Peyer's patch (tissue), 4 donors: ENCODE results near the gene DCUN1D3.

ENCODE experiments used
- POLR2A ChIP-seq, 2 donors: fragments of 450-650 bp; IDR thresholded peaks; one replicate each; pipeline ENCODE4 v1.5.1; 2017; ENCODE audit warnings: antibody characterized with exemption in 2 of 2, mild to moderate bottlenecking in 2 of 2, moderate library complexity in 2 of 2
- TF ChIP-seq, protein P1 (sequence below), 6 experiments: fragments of 450-650 bp in 4 of 6; fragments of 200-600 bp in 2 of 6; sonication (generic) in 1 of 6; IDR thresholded peaks; one replicate each; pipeline ENCODE4 v1.5.1; 2017 to 2019; ENCODE audit warnings: antibody characterized with exemption in 6 of 6, mild to moderate bottlenecking in 3 of 6, moderate library complexity in 1 of 6

DNA sequence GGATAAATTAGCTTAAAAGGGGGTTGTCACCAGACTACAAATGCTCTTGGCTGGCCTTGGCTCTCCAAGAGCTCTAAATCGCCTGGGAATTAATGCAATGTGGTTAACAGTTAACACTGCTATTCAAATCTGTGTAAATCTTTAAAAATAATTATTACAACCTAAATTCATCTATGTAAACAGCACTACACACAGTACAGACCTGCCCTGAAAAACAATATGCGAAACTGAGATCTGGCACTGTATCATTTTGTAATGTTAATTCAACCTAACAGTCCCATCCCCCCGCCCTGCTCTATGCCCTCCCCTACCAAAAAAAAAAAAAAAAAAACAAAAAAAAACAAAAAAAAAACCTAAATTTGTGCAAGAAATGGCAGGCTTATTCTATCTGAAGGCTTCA, 40.9 kb downstream of the DCUN1D3 start:
- TF ChIP-seq, protein P1, sequence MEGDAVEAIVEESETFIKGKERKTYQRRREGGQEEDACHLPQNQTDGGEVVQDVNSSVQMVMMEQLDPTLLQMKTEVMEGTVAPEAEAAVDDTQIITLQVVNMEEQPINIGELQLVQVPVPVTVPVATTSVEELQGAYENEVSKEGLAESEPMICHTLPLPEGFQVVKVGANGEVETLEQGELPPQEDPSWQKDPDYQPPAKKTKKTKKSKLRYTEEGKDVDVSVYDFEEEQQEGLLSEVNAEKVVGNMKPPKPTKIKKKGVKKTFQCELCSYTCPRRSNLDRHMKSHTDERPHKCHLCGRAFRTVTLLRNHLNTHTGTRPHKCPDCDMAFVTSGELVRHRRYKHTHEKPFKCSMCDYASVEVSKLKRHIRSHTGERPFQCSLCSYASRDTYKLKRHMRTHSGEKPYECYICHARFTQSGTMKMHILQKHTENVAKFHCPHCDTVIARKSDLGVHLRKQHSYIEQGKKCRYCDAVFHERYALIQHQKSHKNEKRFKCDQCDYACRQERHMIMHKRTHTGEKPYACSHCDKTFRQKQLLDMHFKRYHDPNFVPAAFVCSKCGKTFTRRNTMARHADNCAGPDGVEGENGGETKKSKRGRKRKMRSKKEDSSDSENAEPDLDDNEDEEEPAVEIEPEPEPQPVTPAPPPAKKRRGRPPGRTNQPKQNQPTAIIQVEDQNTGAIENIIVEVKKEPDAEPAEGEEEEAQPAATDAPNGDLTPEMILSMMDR (IDR thresholded peaks at IDR 0.05): no peak
- no peak for TF ChIP-seq POLR2A (IDR thresholded peaks at IDR 0.05)
